Measurements from ENCODE around the gene ANXA6.
A peak's percentile ranks its signal among the peaks of the same experiment; 100 is the strongest.

Gene ANXA6

DNA sequence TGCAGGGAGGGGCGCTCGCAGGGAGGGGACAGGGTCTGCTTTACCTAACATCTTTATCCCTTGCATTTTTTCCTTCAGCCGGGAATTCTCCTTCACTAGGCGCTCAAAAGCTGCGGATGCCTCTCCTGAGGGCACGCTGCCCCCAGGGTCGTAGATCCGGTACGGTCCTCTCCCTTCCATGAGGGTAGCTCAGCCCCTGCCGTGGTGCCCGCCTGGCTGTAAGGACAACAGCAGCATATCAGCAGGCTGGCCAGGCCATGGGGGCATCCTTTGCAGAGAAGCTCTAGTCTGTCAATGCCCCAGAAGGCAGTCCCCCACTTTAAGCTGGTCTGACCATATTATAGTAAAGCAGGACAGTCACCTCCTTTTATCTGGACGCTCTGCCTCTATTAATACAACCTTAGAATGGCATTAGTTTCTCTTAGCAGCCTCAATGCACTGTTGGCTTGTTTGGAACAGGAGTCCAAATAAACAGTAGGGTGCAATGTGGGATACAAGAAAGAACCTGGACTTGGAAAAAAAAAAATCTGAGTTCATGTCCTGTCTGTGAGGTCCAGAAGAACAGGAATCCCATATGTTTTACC lies 92.6 kb downstream of the ANXA6 start:
- no peak for TF ChIP-seq CTCF (conservative IDR thresholded peaks at IDR 0.05; ENCODE audit: low read depth, low read length)
- no peak overlapping the region for H3K4me3 ChIP-seq (ENCODE audit: low read length)
- DNase-seq (ENCODE audit: low read depth): no peak

DNA sequence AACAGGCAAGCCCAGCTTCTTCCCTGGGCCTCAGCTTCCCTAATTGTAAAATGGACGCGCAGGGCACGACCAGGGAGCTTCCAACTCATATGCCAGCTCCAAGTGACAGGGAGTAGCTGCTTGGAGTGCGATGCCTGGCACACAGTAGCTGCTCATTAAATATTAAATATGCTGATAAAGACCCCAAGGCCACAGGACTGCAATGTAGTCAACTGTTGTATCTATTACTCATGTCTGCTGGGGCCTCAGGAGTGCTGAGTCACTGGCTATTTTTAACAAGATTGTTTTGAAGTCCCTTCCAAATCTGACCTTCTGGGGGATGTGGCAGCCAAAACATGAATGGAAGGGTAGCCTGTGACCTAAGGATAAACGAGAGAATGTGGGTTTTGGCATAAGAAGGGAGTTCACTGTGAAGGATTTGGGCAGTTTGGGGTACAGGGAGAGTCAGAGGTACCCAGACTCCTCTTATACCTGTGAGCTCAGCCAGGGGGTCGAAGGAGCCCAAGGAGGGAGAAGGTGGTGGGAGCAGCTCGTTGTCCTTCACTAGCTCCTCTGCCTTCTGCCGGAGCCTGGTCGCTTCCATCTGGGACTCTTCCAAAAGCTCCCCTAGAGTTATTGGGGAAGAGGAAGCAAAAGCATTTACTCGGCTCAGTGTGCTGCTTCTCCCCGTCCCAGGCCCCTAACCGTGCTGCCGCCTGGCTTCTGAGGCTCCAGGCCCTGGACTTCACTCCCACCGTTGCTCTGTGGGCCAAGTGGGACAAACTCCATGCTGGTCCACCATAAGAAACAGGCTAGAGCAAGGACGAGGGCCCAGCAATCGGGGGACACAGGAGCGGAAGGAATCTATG lies 94.2 kb downstream of the ANXA6 start:
- no peak for TF ChIP-seq CTCF (conservative IDR thresholded peaks at IDR 0.05; ENCODE audit: low read depth, low read length)
- H3K4me3 ChIP-seq (ENCODE audit: low read length): no peak overlapping the region
- no peak for DNase-seq (ENCODE audit: low read depth)

DNA sequence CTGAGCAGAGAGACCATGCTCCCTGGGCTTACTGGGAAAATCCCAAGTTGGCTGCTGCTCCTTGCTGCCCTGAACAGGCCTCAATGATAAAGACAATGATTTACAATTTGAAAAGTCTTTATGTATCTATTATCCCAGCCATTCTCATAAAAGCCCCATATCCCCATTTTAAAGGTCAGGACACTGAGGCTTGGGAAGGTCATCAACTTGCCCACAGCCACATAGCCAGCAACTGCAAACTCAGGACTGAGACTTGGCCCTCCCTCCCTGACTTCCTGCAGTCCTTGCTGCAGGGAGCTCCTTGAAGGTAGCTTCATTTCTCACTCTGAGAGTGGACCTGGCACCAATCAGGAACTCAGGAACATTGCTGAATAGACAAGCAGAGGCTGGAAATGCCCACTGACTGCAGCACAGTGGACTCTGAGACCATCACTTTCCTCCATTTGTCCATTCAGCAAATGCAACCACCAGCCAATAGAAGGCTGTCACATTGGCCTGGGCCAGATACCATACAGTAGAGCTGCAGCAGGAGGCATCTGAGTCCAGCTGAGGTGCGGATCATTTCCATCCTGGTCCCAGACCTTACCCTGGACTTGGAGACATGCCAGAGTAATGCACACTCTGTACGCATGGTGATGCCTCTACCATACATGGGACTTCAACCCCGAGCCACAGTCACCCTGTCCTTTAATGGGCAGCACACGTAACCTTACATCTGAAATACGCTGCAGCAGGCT lies 95.0 kb downstream of the ANXA6 start:
- TF ChIP-seq CTCF (conservative IDR thresholded peaks at IDR 0.05; ENCODE audit: low read depth, low read length): no peak
- no peak for DNase-seq (ENCODE audit: low read depth)
- no peak overlapping the region for H3K4me3 ChIP-seq (ENCODE audit: low read length)

GRCh38 chr5:151060742-151061141 lies 96.8 kb downstream of the ANXA6 start:
- DNase-seq (ENCODE audit: low read depth): no peak
- no peak for TF ChIP-seq CTCF (conservative IDR thresholded peaks at IDR 0.05; ENCODE audit: low read depth, low read length)
- no peak overlapping the region for H3K4me3 ChIP-seq (ENCODE audit: low read length)

DNA sequence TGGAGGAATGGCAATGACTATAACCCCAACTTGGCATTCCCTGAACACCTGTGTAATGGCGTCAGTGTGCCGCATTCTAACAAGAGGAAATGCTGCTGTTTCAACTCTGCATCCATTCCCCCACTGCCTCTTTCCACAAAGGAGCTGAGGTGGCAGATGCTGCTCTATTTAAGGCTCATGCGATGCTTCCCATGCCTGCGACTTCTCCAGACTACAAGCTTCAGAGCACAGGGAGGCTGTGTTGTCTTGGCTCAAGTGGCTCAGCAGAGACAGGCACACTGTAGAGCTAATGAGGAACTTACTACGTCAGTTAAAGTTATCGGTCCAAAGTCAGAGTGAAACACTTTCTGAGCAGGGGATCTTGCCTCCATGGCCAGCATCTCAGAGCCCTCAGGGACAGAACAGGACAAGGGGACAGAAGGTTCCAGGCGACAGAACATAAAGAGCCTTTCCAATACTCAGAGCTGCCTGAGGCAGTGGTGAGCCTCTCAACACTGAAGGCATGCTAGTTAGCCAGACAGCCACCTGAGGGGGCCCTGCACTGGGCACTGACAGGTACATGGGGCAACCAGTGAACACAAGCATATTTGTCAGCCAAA lies 98.6 kb downstream of the ANXA6 start:
- TF ChIP-seq CTCF (conservative IDR thresholded peaks at IDR 0.05; ENCODE audit: low read depth, low read length): no peak
- no peak for DNase-seq (ENCODE audit: low read depth)
- no peak overlapping the region for H3K4me3 ChIP-seq (ENCODE audit: low read length)

DNA sequence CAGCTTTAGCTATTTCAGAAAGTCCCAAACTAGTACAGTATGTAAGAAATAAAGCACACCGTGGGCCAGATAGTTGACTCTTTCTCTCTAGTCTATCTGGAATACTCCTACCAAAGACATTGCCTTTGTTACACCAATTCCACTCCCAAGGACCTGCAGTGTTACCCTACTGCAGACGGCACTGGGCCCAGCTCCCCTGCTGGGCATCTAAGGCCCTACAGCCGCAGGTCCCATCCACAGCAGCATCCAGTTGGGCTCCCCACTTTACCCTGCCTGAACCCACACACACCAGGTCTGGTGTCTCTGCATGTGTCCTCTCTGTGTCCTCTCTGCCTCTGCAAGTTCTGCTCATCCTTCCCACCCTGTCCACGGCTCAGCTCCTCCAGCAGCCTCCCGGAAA lies 99.3 kb downstream of the ANXA6 start:
- peak; percentile 22 for TF ChIP-seq CTCF (conservative IDR thresholded peaks at IDR 0.05; ENCODE audit: low read depth, low read length)
- no peak overlapping the region for H3K4me3 ChIP-seq (ENCODE audit: low read length)
- DNase-seq (ENCODE audit: low read depth): no peak

Data from retinal pigment epithelial cell (primary cell).